Stimulated activated CD8-positive, alpha-beta memory T cell treated with anti-CD3 and anti-CD28 coated beads, Interleukin-4, amount 100 ng/mL, for 1 hour (primary cell): ENCODE results near the gene GAREM2.

ENCODE experiments used
- DNase-seq, 2 donors: peaks; one replicate each; pipeline ENCODE4 v3.0.0-alpha.2; 2020; ENCODE audit warnings: low read depth in 2 of 2, low spot score in 1 of 2

The GAREM2 gene

GRCh38 chr2:26187114-26187513 is 14.2 kb downstream of the GAREM2 start:
- no peak for DNase-seq

GRCh38 chr2:26187537-26188104 is 14.7 kb downstream of the GAREM2 start:
- DNase-seq, result no peak

- no peak for DNase-seq
Measured at GRCh38 chr2:26189123-26189522, 16.2 kb downstream of the GAREM2 start.

- no peak for DNase-seq
Measured at GRCh38 chr2:26189751-26190150, 16.9 kb downstream of the GAREM2 start.

- DNase-seq, result no peak
Measured at GRCh38 chr2:26190369-26190768, 17.5 kb downstream of the GAREM2 start.

- no peak for DNase-seq
Measured at GRCh38 chr2:26191316-26192159, 18.6 kb downstream of the GAREM2 start.

- DNase-seq, result no peak
Measured at GRCh38 chr2:26193578-26194231, 20.8 kb downstream of the GAREM2 start.

- DNase-seq, result no peak
Measured at GRCh38 chr2:26195040-26195984, 22.4 kb downstream of the GAREM2 start.

GRCh38 chr2:26196683-26197418 is 24.0 kb downstream of the GAREM2 start:
- DNase-seq, result no peak

- DNase-seq, result no peak
Measured at GRCh38 chr2:26197516-26197915, 24.6 kb downstream of the GAREM2 start.

GRCh38 chr2:26202981-26203490 is 30.1 kb downstream of the GAREM2 start:
- no peak for DNase-seq

- no peak for DNase-seq
Measured at GRCh38 chr2:26203906-26204305, 31.0 kb downstream of the GAREM2 start.

- DNase-seq, result no peak
Measured at GRCh38 chr2:26212011-26212410, 39.1 kb downstream of the GAREM2 start.

- no peak for DNase-seq
Measured at GRCh38 chr2:26214759-26215158, 41.9 kb downstream of the GAREM2 start.

GRCh38 chr2:26215833-26216232 is 42.9 kb downstream of the GAREM2 start:
- no peak for DNase-seq

- no peak for DNase-seq
Measured at GRCh38 chr2:26216587-26216986, 43.7 kb downstream of the GAREM2 start.

GRCh38 chr2:26217720-26218119 is 44.8 kb downstream of the GAREM2 start:
- DNase-seq, result no peak

GRCh38 chr2:26223018-26223417 is 50.1 kb downstream of the GAREM2 start:
- no peak for DNase-seq

GRCh38 chr2:26224095-26224494 is 51.2 kb downstream of the GAREM2 start:
- no peak for DNase-seq

- no peak for DNase-seq
Measured at GRCh38 chr2:26229595-26229994, 56.7 kb downstream of the GAREM2 start.
